Chondrocyte (in vitro differentiated cells): ENCODE measurements around the gene CPT1A. TPM values are rescaled to one million over a fixed set of nuclear protein-coding genes. Genes with fewer than 3 reads are reported as not detected.

ENCODE experiments used
- DNase-seq: peaks from one replicate; pipeline ENCODE4 v3.0.0; 2021; ENCODE audit warnings: mixed read lengths, low spot score
- H3K27ac Mint-ChIP-seq: one replicate; pipeline ENCODE4 v1.8.0; 2021; ENCODE audit warnings: mild to moderate bottlenecking, moderate library complexity, mixed read lengths; ENCODE audit not compliant: unreplicated experiment
- H3K27me3 Mint-ChIP-seq: 2 replicates; pipeline ENCODE4 v1.8.0; 2021; ENCODE audit warnings: low read depth, mixed read lengths
- H3K36me3 Mint-ChIP-seq: 2 replicates; pipeline ENCODE4 v1.8.0; 2021; ENCODE audit warnings: low read depth, mixed read lengths
- H3K4me1 Mint-ChIP-seq: 2 replicates; pipeline ENCODE4 v1.8.0; 2021; ENCODE audit warnings: low read depth, mild to moderate bottlenecking, mixed read lengths
- H3K4me3 Mint-ChIP-seq: one replicate; pipeline ENCODE4 v1.8.0; 2021; ENCODE audit warnings: mild to moderate bottlenecking, moderate library complexity, mixed read lengths; ENCODE audit not compliant: unreplicated experiment
- H3K9me3 Mint-ChIP-seq: 2 replicates; pipeline ENCODE4 v1.8.0; 2021; ENCODE audit warnings: low read depth, mixed read lengths
- CTCF ChIP-seq: fragments of 200-600 bp; sonication (generic); IDR thresholded peaks from 2 replicates; pipeline ENCODE4 v1.5.0; 2021; ENCODE audit warnings: antibody characterized with exemption, mild to moderate bottlenecking, moderate library complexity
- total RNA-seq: library from RNA; stranded (reverse); gene quantifications from 3 replicates; pipeline ENCODE4 v1.2.1, GENCODE V29; 2021

The CPT1A gene
- total RNA-seq, 1 donor from 2014 or later = 58.8 TPM

DNA sequence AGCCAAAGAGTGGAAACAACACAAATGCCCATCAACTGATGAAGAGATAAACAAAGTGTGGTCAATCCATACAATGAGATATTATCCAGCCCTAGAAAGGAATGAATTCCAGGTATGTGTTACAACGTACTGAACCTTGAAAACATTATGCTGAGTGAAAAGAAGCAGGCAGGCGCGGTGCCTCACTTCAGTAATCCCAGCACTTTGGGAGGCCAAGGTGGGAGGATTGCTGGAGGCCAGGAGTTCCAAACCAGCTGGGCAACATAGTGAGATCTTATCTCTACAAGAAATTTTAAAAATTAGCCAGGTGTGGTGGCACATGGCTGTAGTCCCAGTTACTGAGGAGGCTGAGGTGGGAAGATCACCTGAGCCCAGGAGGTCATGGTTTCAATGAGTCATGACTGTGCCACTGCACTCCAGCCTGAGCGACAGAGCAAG is 65.7 kb downstream of the CPT1A start:
- DNase-seq = no peak
- H3K4me3 Mint-ChIP-seq = no peak overlapping the region

GRCh38 chr11:68774194-68774585 is 67.5 kb downstream of the CPT1A start:
- TF ChIP-seq CTCF = no peak
- H3K4me3 Mint-ChIP-seq = no peak overlapping the region
- DNase-seq = no peak
- H3K27ac Mint-ChIP-seq = no peak overlapping the region
- peaks cover 7% of the 10 kb centered on the region for H3K4me1 Mint-ChIP-seq
- no peaks in the 10 kb centered on the region for H3K27me3 Mint-ChIP-seq
- H3K9me3 Mint-ChIP-seq = no peaks in the 10 kb centered on the region
- peaks cover 69% of the 10 kb centered on the region for H3K36me3 Mint-ChIP-seq

More for the DNA sequence above, 65.7 kb downstream of the CPT1A start:
- Mint-ChIP-seq H3K4me1 (peaks cover 7% of the 10 kb centered on the region), H3K36me3 (peaks cover 68% of the 10 kb centered on the region), H3K27ac (no peak overlapping the region), H3K27me3 (no peaks in the 10 kb centered on the region), H3K9me3 (no peaks in the 10 kb centered on the region)
- no peak for TF ChIP-seq CTCF

DNA sequence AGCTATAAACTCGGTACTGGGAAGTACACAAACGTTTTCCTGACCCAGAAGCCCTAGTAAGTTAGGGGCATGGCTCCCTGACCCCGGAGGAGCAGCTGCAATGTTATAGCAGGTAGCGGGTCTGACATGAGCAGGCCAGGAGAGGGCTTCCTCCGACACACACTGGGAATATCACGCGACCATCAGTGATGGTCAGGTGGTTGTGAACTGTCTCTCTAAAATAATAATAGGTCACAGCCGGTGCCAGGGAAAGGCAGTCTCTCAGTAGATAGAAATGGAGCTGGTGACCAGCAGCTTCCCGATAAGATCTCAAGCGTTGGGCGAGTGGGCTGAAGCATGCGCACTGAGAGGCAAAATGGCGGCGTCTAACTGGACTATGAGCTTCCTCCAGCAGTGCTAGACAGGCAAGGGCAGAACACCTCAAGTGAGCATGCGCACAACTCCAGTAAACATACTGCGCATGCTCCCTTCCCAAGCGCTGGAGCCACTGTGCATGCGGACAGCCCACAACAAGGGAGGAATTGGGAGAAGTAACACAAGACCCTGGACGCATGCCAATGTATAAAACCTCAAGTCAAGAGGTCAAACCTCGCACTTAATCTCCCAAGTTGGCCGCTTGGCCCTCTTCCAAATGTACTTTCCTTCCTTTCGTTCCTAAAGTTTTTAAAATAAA is 68.1 kb downstream of the CPT1A start:
- Mint-ChIP-seq H3K27ac (no peak overlapping the region), H3K9me3 (no peaks in the 10 kb centered on the region), H3K36me3 (peaks cover 69% of the 10 kb centered on the region), H3K4me1 (peaks cover 7% of the 10 kb centered on the region), H3K4me3 (no peak overlapping the region), H3K27me3 (no peaks in the 10 kb centered on the region)
- TF ChIP-seq CTCF = no peak
- DNase-seq = no peak

- no peaks in the 10 kb centered on the region for H3K27me3 Mint-ChIP-seq
- peaks cover 68% of the 10 kb centered on the region for H3K36me3 Mint-ChIP-seq
- TF ChIP-seq CTCF = no peak
- H3K9me3 Mint-ChIP-seq = no peaks in the 10 kb centered on the region
- no peak overlapping the region for H3K27ac Mint-ChIP-seq
- no peak overlapping the region for H3K4me3 Mint-ChIP-seq
- H3K4me1 Mint-ChIP-seq = peaks cover 7% of the 10 kb centered on the region
- no peak for DNase-seq
Observed at GRCh38 chr11:68772936-68773335, 68.8 kb downstream of the CPT1A start.

DNA sequence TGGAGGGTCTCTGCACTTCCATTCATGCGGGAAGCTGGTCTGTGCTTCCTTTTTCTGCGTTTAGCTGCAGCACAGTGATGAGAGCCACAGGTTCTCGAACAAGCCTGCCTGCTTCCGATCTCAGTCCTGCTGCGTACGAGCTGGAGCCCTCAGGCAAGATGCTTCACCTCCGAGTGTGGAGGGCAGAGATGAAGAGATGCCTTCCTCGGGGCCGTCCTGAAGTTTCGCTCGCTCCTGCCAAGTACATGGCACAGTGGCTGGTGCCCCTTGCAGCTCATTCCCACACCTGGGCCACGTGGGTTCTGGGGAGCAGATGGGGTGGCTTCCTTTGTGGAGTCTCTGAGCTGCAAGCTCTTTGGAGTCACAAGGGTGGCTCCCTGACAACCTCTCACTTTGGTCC is 70.9 kb downstream of the CPT1A start:
- Mint-ChIP-seq H3K36me3 (peaks cover 61% of the 10 kb centered on the region), H3K4me3 (no peak overlapping the region), H3K27ac (no peak overlapping the region), H3K27me3 (no peaks in the 10 kb centered on the region), H3K4me1 (no peaks in the 10 kb centered on the region), H3K9me3 (no peaks in the 10 kb centered on the region)
- DNase-seq = no peak
- no peak for TF ChIP-seq CTCF
